HG03469 (cell line): Measurements from ENCODE around the gene GPR85.
"Not testable (repeated sequence)": the region's sequence is repeated elsewhere in the genome, so short reads cannot be mapped to it uniquely, and the experiment has no call there.

Experiments
- ATAC-seq: cut with Tn5 transposase; IDR thresholded peaks from one replicate; pipeline ENCODE4 v1.9.1; 2021; ENCODE audit warnings: mild to moderate bottlenecking, moderate library complexity, moderate number of reproducible peaks; ENCODE audit not compliant: unreplicated experiment

GPR85 gene

GRCh38 chr7:113084496-113085172 lies 2.0 kb downstream of the GPR85 start:
- no peak for ATAC-seq

DNA sequence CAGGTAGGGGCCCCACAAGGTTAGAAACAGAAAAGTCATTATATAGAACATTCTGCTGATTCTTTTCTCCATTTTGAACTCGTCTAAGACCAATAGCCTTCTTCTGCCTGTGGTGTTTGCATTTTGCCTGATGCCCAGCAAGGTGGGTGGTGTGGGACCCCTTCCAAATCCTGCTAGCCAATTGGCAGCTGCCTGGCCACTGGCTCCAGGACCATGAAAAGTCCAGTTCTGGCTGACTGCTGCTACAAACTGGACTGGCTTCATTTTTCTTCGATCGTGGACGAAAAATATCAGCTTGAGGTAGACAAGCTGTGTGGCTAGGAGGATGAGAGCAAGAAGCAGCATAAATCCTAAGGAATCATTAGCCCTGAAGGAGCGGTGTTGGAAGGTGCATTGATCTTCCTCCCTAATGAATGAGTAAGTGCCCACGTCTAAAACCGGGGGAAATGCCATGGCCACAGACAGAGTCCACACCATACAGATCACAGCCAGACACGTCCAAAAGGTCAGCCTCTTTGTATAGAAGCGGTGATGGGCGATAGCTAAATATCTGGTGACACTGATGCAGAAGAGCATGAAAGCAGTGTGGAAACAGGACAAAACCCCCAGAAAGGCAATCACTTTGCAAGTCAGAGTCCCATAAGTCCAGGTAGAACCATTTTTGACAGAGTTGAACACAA lies 2.7 kb downstream of the GPR85 start:
- ATAC-seq, result no peak

DNA sequence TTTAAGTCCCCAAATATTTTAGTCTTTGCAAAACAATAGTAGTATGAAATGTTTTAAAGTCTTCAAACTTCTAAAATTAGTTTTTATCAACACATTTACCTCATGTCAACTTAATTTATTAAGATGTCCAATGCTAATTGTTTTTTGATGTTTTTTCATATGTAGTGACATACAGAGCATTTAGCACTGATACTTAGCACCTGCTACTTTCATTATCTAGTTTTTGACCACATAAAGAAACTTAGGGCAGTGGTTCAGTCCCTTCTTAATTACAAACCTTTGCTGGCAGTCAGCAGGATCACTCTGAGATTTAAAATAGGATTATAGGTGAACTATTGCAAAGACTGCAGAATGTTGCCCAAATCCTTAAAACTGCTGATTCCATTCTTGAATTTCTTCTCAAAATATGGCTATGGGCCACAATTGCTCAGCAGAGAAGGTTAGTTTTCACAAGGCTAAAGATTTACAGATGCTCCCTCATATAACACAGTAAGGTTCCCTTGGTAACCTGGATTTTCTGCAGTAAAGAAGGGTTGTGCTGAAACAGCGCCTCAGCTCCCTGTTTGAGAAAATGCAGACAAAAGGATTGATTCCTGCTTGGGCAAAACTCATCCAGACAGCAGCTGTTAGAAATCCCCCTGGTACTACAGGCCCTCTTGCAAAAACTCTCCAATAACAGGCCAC lies 3.4 kb downstream of the GPR85 start:
- ATAC-seq, result no peak

- ATAC-seq, result no peak
Observed at GRCh38 chr7:113078331-113078730, 8.3 kb downstream of the GPR85 start.

DNA sequence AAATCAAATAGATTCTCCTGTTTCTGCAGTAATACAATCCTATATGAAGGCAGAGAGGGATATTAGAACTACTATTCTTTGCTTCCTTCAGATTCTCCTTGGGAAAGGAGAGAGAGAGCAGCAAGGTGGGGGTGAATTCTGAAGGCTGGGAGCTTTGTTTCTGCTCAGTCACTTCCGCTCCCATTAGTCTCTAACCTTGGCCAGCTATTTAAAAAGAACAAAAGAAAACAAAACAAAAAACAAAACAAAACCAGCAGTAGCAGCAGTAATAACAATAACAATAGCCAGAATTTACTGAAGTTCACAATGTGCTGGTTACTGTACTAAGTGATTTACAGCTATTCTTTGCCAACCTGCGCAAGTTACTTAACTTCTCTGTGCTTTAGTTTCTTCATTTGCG lies 9.9 kb downstream of the GPR85 start:
- ATAC-seq, result no peak

GRCh38 chr7:113071465-113071864 lies 15.2 kb downstream of the GPR85 start:
- ATAC-seq, result peak; percentile 88

- no peak for ATAC-seq
Observed at GRCh38 chr7:113062499-113062898, 24.1 kb downstream of the GPR85 start.

- no peak for ATAC-seq
Observed at GRCh38 chr7:113060100-113060499, 26.5 kb downstream of the GPR85 start.

DNA sequence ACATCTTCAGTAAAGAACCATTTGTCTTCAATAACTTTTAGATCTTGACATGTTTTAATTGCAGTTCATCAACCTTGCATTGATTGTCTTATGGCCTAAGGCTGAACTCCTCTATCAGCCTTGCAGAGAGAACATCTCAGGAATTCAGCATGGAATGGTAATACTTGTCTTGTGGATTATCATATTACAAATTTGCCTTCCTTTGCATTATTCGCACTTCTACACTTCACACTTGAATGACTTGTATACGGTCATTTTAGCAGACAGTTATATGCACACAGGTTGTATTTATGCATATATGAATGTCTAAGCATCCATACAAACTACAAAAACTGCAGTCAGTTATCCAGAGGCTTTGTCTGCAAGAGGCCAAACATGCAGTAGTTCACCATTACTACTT lies 31.7 kb downstream of the GPR85 start:
- no peak for ATAC-seq

DNA sequence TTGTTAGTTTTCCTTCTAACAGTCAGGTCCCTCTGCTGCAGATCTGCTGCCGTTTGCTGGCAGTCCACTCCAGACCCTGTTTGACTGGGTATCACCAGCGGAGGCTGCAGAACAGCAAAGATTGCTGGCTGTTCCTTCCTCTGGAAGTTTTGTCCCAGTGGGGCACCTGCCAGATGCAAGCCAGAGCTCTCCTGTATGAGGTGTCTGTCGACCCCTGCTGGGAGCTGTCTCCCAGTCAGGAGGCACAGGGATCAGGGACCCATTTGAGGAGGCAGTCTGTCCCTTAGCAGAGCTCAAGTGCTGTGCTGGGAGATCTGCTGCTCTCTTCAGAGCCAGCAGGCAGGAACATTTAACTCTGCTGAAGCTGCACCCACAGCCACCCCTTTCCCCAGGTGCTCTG lies 32.4 kb downstream of the GPR85 start:
- ATAC-seq, result not testable (repeated sequence)

GRCh38 chr7:113049221-113049620 lies 37.4 kb downstream of the GPR85 start:
- ATAC-seq, result not testable (repeated sequence)

DNA sequence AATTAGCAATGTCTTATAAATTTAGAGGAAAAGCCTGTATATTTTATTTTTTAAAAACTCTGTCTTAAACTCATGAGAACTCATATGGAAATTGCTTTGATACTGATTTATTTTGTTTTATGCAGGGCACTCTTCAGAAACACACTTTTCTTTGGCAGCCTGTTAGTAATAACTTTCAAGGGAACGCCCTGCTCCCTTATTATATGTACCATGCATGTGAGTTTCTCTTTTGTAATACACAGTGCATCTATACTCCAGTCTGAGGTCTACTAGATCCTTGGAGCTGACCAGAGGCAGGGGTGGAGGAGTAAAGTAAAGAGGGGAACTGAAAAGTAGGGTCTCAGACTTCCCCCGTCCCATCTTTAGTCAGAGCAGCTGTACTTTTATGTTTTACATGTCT lies 40.2 kb downstream of the GPR85 start:
- ATAC-seq, result no peak

GRCh38 chr7:113045379-113045778 lies 41.2 kb downstream of the GPR85 start:
- ATAC-seq, result no peak

GRCh38 chr7:113044394-113044793 lies 42.2 kb downstream of the GPR85 start:
- ATAC-seq, result no peak

GRCh38 chr7:113040849-113041248 lies 45.8 kb downstream of the GPR85 start:
- ATAC-seq, result no peak

GRCh38 chr7:113033959-113034358 lies 52.7 kb downstream of the GPR85 start:
- no peak for ATAC-seq
